Prostate gland (tissue), 2 donors: Measurements from ENCODE around the gene NOC4L.

Experiments
- CTCF ChIP-seq, 4 experiments: fragments of 200-600 bp in 2 of 4; fragments of 450-650 bp in 2 of 4; sonication (generic) in 2 of 4; IDR thresholded peaks; 1 replicate in 3 of 4; 2 replicates in 1 of 4; pipeline ENCODE4 v1.5.1; 2016 to 2019; ENCODE audit warnings: antibody characterized with exemption in 4 of 4, mild to moderate bottlenecking in 2 of 4, moderate library complexity in 2 of 4
- POLR2AphosphoS5 ChIP-seq: sonication (generic); formaldehyde crosslinking; IDR thresholded peaks from one replicate; pipeline ENCODE4 v1.6.1; 2017; ENCODE audit warnings: antibody characterized with exemption

- TF ChIP-seq CTCF (IDR thresholded peaks at IDR 0.05) (no peak), POLR2AphosphoS5 (no peak)
Observed at GRCh38 chr12:132162508-132163031, 18.3 kb downstream of the NOC4L start.
